Neural cell (in vitro differentiated cells): Measurements from ENCODE around the gene SMG1. TPM values are rescaled to one million over a fixed set of nuclear protein-coding genes. Genes with fewer than 3 reads are reported as not detected.

Experiments
- H2AFZ ChIP-seq: fragments of 200-600, 300-800 bp; sonication (generic), shearing (Covaris generic); 2 replicates; pipeline ENCODE4 v1.6.0; 2014; ENCODE audit warnings: low read depth, mild to moderate bottlenecking, antibody characterized with exemption, low read length, moderate library complexity
- H3F3A ChIP-seq: fragments of 200-600 bp; shearing (Covaris generic); 2 replicates; pipeline ENCODE4 v1.6.1; 2016; ENCODE audit warnings: mild to moderate bottlenecking, moderate library complexity, mixed read lengths, antibody characterized with exemption, low read length; ENCODE audit not compliant: insufficient read depth, poor library complexity, severe bottlenecking
- H3K27ac ChIP-seq: fragments of 200-600, 300-800 bp; sonication (generic), shearing (Covaris generic); 2 replicates; pipeline ENCODE4 v1.5.1; 2014; ENCODE audit warnings: mild to moderate bottlenecking, low read length, moderate library complexity
- H3K27me3 ChIP-seq: fragments of 300-800, 200-600 bp; sonication (generic), shearing (Covaris generic); 2 replicates; pipeline ENCODE4 v1.6.0; 2014; ENCODE audit warnings: mild to moderate bottlenecking, low read depth, low read length, moderate library complexity; ENCODE audit not compliant: insufficient read depth
- H3K36me3 ChIP-seq: fragments of 300-800, 200-600 bp; sonication (generic), shearing (Covaris generic); 2 replicates; pipeline ENCODE4 v1.5.1; 2014; ENCODE audit warnings: mild to moderate bottlenecking, antibody characterized with exemption, low read length, moderate library complexity; ENCODE audit not compliant: insufficient read depth
- H3K4me2 ChIP-seq: fragments of 300-800, 200-600 bp; sonication (generic), shearing (Covaris generic); 2 replicates; pipeline ENCODE4 v1.6.0; 2014; ENCODE audit warnings: mild to moderate bottlenecking, low read length
- H3K4me3 ChIP-seq: fragments of 300-800, 200-600 bp; sonication (generic), shearing (Covaris generic); 2 replicates; pipeline ENCODE4 v1.5.1; 2014; ENCODE audit warnings: mild to moderate bottlenecking, low read length, moderate library complexity
- H3K79me2 ChIP-seq: fragments of 200-600 bp; shearing (Covaris generic); replicated peaks from 2 replicates; pipeline ENCODE4 v1.6.0; 2014; ENCODE audit warnings: mild to moderate bottlenecking, low read length, moderate library complexity; ENCODE audit not compliant: insufficient read depth
- H3K9ac ChIP-seq: fragments of 300-800, 200-600 bp; sonication (generic), shearing (Covaris generic); 2 replicates; pipeline ENCODE4 v1.6.1; 2016; ENCODE audit warnings: mild to moderate bottlenecking, low read length, mixed read lengths
- H3K9me2 ChIP-seq: fragments of 200-600 bp; shearing (Covaris generic); 2 replicates; pipeline ENCODE4 v1.6.1; 2016; ENCODE audit warnings: mild to moderate bottlenecking, low read length, mixed read lengths; ENCODE audit not compliant: insufficient read depth
- H3K9me3 ChIP-seq: fragments of 200-600, 300-800 bp; sonication (generic), shearing (Covaris generic); 2 replicates; pipeline ENCODE4 v1.6.1; 2016; ENCODE audit warnings: mild to moderate bottlenecking, mixed run types, low read length, moderate library complexity, mixed read lengths
- H4K20me1 ChIP-seq: fragments of 200-600 bp; shearing (Covaris generic); 2 replicates; pipeline ENCODE4 v1.6.1; 2016; ENCODE audit warnings: mild to moderate bottlenecking, mixed run types; ENCODE audit not compliant: insufficient read depth
- CTCF ChIP-seq: fragments of 450-650 bp; IDR thresholded peaks from 2 replicates; pipeline ENCODE4 v1.5.1; 2014; ENCODE audit warnings: antibody characterized with exemption, mild to moderate bottlenecking, moderate library complexity; ENCODE audit not compliant: poor library complexity, severe bottlenecking
- EP300 ChIP-seq: fragments of 450-650 bp; conservative IDR thresholded peaks from 2 replicates; pipeline ENCODE4 v1.6.1; 2014; ENCODE audit warnings: antibody characterized with exemption, mild to moderate bottlenecking, moderate library complexity; ENCODE audit not compliant: poor library complexity, severe bottlenecking
- EZH2 ChIP-seq: fragments of 200-600, 300-800 bp; shearing (Covaris generic), sonication (generic); IDR thresholded peaks from 2 replicates; pipeline ENCODE4 v1.6.1; 2014; ENCODE audit warnings: antibody characterized with exemption, low read length, borderline replicate concordance, mild to moderate bottlenecking; ENCODE audit not compliant: insufficient read depth, poor library complexity, severe bottlenecking
- MXI1 ChIP-seq: fragments of 450-650 bp; conservative IDR thresholded peaks from 2 replicates; pipeline ENCODE4 v1.6.1; 2014; ENCODE audit warnings: antibody characterized with exemption, mild to moderate bottlenecking; ENCODE audit not compliant: poor library complexity, severe bottlenecking
- POLR2AphosphoS5 ChIP-seq: IDR thresholded peaks from 2 replicates; pipeline ENCODE4 v1.6.1; 2012
- RAD21 ChIP-seq: fragments of 450-650 bp; conservative IDR thresholded peaks from 2 replicates; pipeline ENCODE4 v1.6.1; 2014; ENCODE audit warnings: antibody characterized with exemption, mild to moderate bottlenecking, moderate library complexity
- REST ChIP-seq: IDR thresholded peaks from 2 replicates; pipeline ENCODE4 v1.6.1; 2012; ENCODE audit warnings: borderline replicate concordance
- SMC3 ChIP-seq: fragments of 450-650 bp; conservative IDR thresholded peaks from 2 replicates; pipeline ENCODE4 v1.6.1; 2014; ENCODE audit warnings: antibody characterized with exemption, mild to moderate bottlenecking, moderate library complexity; ENCODE audit not compliant: poor library complexity
- TAF1 ChIP-seq: IDR thresholded peaks from 2 replicates; pipeline ENCODE4 v1.6.1; 2012; ENCODE audit warnings: low read depth
- polyA plus RNA-seq: library from polyadenylated mRNA; depleted of rRNA; stranded (reverse); fragments of >200 nt; gene quantifications from 2 replicates; pipeline ENCODE4 v1.2.3, GENCODE V29; 2014

SMG1 gene
- polyA plus RNA-seq, 1 donor from 2014 or later = 26.3 TPM

- no peaks in the 10 kb centered on the region for H3F3A ChIP-seq
- no peak overlapping the region for H2AFZ ChIP-seq
- H3K4me3 ChIP-seq = no peak overlapping the region
- no peaks in the 10 kb centered on the region for H3K27me3 ChIP-seq
- peaks cover 35% of the 10 kb centered on the region for H3K79me2 ChIP-seq
- no peak overlapping the region for H3K27ac ChIP-seq
- TF ChIP-seq POLR2AphosphoS5 = no peak
- TF ChIP-seq EZH2 = no peak
- TF ChIP-seq EP300 = no peak
- no peak for TF ChIP-seq TAF1
- TF ChIP-seq REST = no peak
- TF ChIP-seq CTCF = no peak
- TF ChIP-seq RAD21 = no peak
- TF ChIP-seq SMC3 = no peak
- TF ChIP-seq MXI1 = no peak
- H3K9me2 ChIP-seq = no peaks in the 10 kb centered on the region
- H3K36me3 ChIP-seq = no peaks in the 10 kb centered on the region
- no peak overlapping the region for H3K9ac ChIP-seq
- no peaks in the 10 kb centered on the region for H3K9me3 ChIP-seq
- H3K4me2 ChIP-seq = no peak overlapping the region
- H4K20me1 ChIP-seq = no peaks in the 10 kb centered on the region
These were observed 129.8 kb downstream of the SMG1 start for GRCh38 chr16:18796377-18796776.

GRCh38 chr16:18792836-18793433 is 133.3 kb downstream of the SMG1 start:
- no peaks in the 10 kb centered on the region for H3K36me3 ChIP-seq
- H3K79me2 ChIP-seq = peaks cover 28% of the 10 kb centered on the region

More at GRCh38 chr16:18792836-18793433, 133.3 kb downstream of the SMG1 start:
- H3K27me3 ChIP-seq = no peaks in the 10 kb centered on the region
- H3K9ac ChIP-seq = no peak overlapping the region
- no peaks in the 10 kb centered on the region for H3K9me3 ChIP-seq
- H3F3A ChIP-seq = no peaks in the 10 kb centered on the region
- H4K20me1 ChIP-seq = no peaks in the 10 kb centered on the region
- no peak overlapping the region for H3K4me2 ChIP-seq
- TF ChIP-seq REST (no peak), TAF1 (no peak), MXI1 (no peak), CTCF (no peak), RAD21 (no peak), EZH2 (no peak), EP300 (no peak), POLR2AphosphoS5 (no peak), SMC3 (no peak)
- no peaks in the 10 kb centered on the region for H3K9me2 ChIP-seq
- H3K4me3 ChIP-seq = no peak overlapping the region
- no peak overlapping the region for H3K27ac ChIP-seq
- no peak overlapping the region for H2AFZ ChIP-seq
